ENCODE results near the gene METTL16. TPM values are rescaled to one million over a fixed set of nuclear protein-coding genes. Genes with fewer than 3 reads are reported as not detected.

The METTL16 gene
- total RNA-seq, 2 donors from 2014 or later = 16.3 to 23.1 TPM

GRCh38 chr17:2396568-2397246, 115.0 kb downstream of the METTL16 start:
- peak overlapping the region; percentile 100 for H3K27ac ChIP-seq
- peaks cover 42% of the 10 kb centered on the region for H3K4me1 ChIP-seq
- intact Hi-C loops (cut with DNase I) = no loop called here
- H3K9ac ChIP-seq (ENCODE audit: low read depth in 2 of 2, low read length in 2 of 2) = peak overlapping the region; percentile 72 to 89
- DNase-seq = peak; percentile 95
- TF ChIP-seq CTCF (IDR thresholded peaks at IDR 0.05) = no peak
- H3K9me3 ChIP-seq = no peaks in the 10 kb centered on the region
- peak overlapping the region; percentile 25 for H3K4me3 ChIP-seq
- H3K36me3 ChIP-seq = no peaks in the 10 kb centered on the region
- H3K27me3 ChIP-seq = no peaks in the 10 kb centered on the region

GRCh38 chr17:2396192-2396567, 115.5 kb downstream of the METTL16 start:
- Histone ChIP-seq H3K36me3 (no peaks in the 10 kb centered on the region), H3K27ac (peak overlapping the region; percentile 100), H3K4me3 (peak overlapping the region; percentile 25), H3K9ac (ENCODE audit: low read depth in 2 of 2, low read length in 2 of 2) (peak overlapping the region; percentile 72 to 89), H3K4me1 (peaks cover 47% of the 10 kb centered on the region), H3K9me3 (no peaks in the 10 kb centered on the region), H3K27me3 (no peaks in the 10 kb centered on the region)
- intact Hi-C loops (cut with DNase I) = no loop called here
- no peak for DNase-seq
- TF ChIP-seq CTCF (IDR thresholded peaks at IDR 0.05) = no peak

GRCh38 chr17:2395258-2396181, 116.2 kb downstream of the METTL16 start:
- peak; percentile 66 for DNase-seq
- intact Hi-C loops (cut with DNase I) = no loop called here

GRCh38 chr17:2394775-2395201, 116.9 kb downstream of the METTL16 start:
- Histone ChIP-seq H3K27me3 (no peaks in the 10 kb centered on the region), H3K4me1 (peaks cover 49% of the 10 kb centered on the region), H3K36me3 (no peaks in the 10 kb centered on the region), H3K27ac (peak overlapping the region; percentile 100), H3K4me3 (no peak overlapping the region), H3K9ac (ENCODE audit: low read depth in 2 of 2, low read length in 2 of 2) (peak overlapping the region in 1 of 2 donors; percentile 70), H3K9me3 (no peaks in the 10 kb centered on the region)
- DNase-seq = no peak
- intact Hi-C loops (cut with DNase I) = no loop called here
- no peak for TF ChIP-seq CTCF (IDR thresholded peaks at IDR 0.05)

More at GRCh38 chr17:2395258-2396181, 116.2 kb downstream of the METTL16 start:
- Histone ChIP-seq H3K9ac (ENCODE audit: low read depth in 2 of 2, low read length in 2 of 2) (peak overlapping the region; percentile 72 to 89), H3K27ac (peak overlapping the region; percentile 100), H3K4me3 (no peak overlapping the region), H3K36me3 (no peaks in the 10 kb centered on the region), H3K4me1 (peaks cover 49% of the 10 kb centered on the region), H3K27me3 (no peaks in the 10 kb centered on the region), H3K9me3 (no peaks in the 10 kb centered on the region)
- no peak for TF ChIP-seq CTCF (IDR thresholded peaks at IDR 0.05)

GRCh38 chr17:2393954-2394749, 117.5 kb downstream of the METTL16 start:
- intact Hi-C loops (cut with DNase I) = no loop called here
- H3K4me3 ChIP-seq = peak overlapping the region; percentile 82
- no peaks in the 10 kb centered on the region for H3K27me3 ChIP-seq
- TF ChIP-seq CTCF (IDR thresholded peaks at IDR 0.05) = no peak
- peaks cover 49% of the 10 kb centered on the region for H3K4me1 ChIP-seq
- peak; percentile 45 for DNase-seq
- H3K9ac ChIP-seq (ENCODE audit: low read depth in 2 of 2, low read length in 2 of 2) = peak overlapping the region; percentile 50 to 70
- no peaks in the 10 kb centered on the region for H3K36me3 ChIP-seq
- peak overlapping the region; percentile 99 for H3K27ac ChIP-seq
- H3K9me3 ChIP-seq = no peaks in the 10 kb centered on the region
